Stimulated activated CD4-positive, alpha-beta T cell treated with anti-CD3 and anti-CD28 coated beads, Interleukin-12 subunit alpha, Interleukin-12 subunit beta, amount 100 ng/mL, for 24 hours (primary cell): ENCODE measurements around the gene CCL17.

ENCODE experiments used
- DNase-seq, 2 experiments: peaks; one replicate each; pipeline ENCODE4 v3.0.0-alpha.2; 2020; ENCODE audit warnings: low read depth in 2 of 2

CCL17 gene

GRCh38 chr16:57377080-57377841 is 27.3 kb upstream of the CCL17 start:
- peak in 1 of 2 experiments; percentile 11 for DNase-seq

DNA sequence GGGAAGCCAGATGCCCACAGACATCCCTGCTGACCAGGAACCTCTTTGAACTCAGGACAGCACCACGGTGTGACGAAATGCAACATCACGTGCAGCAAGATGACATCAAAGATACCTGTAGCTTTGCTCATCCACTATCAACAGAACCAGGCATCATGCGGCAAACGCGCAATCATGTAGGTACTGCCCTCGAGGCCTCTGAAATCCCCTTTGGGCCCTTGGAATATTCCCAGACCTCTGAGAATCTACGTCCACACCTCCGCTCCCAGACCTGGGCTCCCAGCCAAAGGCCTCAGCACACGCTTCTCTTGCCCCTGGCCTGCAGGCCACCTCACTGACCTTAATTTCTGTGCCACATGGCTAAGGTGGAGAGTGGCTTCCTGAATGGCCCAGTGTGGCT is 25.0 kb upstream of the CCL17 start:
- DNase-seq = no peak

GRCh38 chr16:57380671-57381462 is 23.7 kb upstream of the CCL17 start:
- DNase-seq = no peak

DNA sequence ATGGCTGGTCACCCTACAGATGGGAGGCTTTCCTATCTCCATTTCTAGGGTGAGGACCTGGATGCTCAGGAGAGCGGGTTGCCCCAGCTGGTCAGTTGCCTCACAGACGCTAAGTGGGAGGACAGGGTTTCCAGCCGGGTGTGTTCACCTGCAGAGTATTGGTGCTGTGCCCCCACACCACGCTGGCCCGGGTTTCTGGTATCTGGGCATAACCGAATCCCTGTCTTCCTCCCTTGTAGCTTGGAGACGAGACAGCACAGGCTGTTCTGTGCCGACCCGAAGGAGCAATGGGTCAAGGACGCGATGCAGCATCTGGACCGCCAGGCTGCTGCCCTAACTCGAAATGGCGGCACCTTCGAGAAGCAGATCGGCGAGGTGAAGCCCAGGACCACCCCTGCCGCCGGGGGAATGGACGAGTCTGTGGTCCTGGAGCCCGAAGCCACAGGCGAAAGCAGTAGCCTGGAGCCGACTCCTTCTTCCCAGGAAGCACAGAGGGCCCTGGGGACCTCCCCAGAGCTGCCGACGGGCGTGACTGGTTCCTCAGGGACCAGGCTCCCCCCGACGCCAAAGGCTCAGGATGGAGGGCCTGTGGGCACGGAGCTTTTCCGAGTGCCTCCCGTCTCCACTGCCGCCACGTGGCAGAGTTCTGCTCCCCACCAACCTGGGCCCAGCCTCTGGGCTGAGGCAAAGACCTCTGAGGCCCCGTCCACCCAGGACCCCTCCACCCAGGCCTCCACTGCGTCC is 22.6 kb upstream of the CCL17 start:
- DNase-seq = no peak

- no peak for DNase-seq
These were observed 21.9 kb upstream of the CCL17 start for GRCh38 chr16:57382535-57383275.

GRCh38 chr16:57383276-57384247 is 21.0 kb upstream of the CCL17 start:
- no peak for DNase-seq

DNA sequence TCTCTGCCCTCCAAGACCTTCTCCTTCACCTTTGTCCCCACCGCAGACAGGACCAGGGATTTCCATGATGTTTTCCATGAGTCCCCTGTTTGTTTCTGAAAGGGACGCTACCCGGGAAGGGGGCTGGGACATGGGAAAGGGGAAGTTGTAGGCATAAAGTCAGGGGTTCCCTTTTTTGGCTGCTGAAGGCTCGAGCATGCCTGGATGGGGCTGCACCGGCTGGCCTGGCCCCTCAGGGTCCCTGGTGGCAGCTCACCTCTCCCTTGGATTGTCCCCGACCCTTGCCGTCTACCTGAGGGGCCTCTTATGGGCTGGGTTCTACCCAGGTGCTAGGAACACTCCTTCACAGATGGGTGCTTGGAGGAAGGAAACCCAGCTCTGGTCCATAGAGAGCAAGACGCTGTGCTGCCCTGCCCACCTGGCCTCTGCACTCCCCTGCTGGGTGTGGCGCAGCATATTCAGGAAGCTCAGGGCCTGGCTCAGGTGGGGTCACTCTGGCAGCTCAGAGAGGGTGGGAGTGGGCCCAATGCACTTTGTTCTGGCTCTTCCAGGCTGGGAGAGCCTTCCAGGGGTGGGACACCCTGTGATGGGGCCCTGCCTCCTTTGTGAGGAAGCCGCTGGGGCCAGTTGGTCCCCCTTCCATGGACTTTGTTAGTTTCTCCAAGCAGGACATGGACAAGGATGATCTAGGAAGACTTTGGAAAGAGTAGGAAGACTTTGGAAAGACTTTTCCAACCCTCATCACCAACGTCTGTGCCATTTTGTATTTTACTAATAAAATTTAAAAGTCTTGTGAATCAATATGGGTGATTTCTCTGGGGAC is 20.1 kb upstream of the CCL17 start:
- no peak for DNase-seq

GRCh38 chr16:57385083-57385482 is 19.5 kb upstream of the CCL17 start:
- DNase-seq = no peak

GRCh38 chr16:57386381-57386951 is 18.1 kb upstream of the CCL17 start:
- no peak for DNase-seq

DNA sequence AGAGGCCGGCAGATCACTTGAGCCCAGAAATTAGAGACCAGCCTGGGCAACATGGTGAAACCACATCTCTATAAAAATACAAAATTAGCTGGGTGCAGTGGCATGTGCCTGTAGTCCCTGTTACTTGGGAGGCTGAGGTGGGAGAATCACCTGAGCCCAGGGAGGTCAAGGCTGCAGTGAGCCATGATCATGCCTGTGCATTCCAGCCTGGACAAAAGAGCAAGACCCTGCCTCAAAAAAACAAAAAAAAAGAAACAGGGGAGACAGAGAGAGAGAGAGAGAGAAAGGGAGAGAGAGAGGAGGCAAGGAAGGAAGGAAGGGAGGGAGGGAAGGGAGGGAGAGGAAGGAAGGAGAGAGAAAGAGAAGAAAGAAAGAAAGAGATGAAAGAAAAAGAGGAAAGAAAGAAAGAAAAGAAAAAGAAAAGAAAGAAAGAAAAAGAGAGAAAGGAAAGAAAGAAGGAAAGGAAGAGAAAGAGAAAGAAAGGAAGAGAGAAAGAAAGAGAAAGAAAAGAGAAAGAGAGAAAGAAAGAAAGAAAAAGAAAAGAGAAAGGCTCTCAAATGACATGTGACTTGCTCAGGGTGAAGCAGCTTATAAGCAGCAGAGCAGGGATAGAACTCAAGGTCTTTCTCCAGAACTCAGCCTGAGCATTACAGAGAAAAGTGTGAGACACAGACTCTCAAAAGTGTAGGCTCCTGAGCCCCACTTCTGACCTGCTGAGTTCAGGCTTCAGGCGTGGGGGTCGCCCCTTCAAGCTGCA is 16.8 kb upstream of the CCL17 start:
- DNase-seq = no peak

DNA sequence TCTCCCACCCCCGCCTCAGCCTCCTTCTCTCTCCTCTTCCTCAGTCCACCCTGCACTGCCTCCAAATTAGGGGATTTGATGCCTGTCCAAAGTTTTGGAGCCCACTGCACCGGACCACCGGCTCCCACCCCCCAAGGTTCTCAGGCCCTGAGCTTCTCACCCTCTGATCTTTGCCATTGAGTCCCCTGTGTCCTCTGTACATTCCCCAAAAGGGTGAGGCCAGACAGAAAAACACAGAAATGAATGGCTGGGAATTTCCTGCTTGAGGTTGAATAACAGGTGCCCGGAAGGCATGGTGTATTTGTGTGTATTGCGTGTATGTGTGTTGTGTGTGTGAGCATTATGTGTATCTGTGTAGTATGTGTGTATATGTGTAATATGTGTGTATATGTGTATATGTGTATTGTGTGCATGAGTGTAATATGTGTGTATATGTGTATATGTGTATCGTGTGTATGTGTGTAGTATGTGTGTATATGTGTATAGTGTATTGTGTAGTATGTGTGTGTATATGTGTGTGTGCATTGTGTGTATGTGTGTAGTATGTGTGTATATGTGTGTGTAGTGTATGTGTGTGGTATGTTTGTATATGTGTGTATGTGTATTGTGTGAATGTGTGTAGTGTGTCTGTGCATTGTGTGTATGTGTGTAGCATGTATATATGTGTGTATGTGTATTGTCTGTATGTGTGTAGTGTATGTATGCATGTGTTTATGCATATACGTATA is 16.0 kb upstream of the CCL17 start:
- no peak for DNase-seq

- no peak for DNase-seq
These were observed 15.5 kb upstream of the CCL17 start for GRCh38 chr16:57389087-57389468.

GRCh38 chr16:57390636-57391295 is 13.8 kb upstream of the CCL17 start:
- no peak for DNase-seq

DNA sequence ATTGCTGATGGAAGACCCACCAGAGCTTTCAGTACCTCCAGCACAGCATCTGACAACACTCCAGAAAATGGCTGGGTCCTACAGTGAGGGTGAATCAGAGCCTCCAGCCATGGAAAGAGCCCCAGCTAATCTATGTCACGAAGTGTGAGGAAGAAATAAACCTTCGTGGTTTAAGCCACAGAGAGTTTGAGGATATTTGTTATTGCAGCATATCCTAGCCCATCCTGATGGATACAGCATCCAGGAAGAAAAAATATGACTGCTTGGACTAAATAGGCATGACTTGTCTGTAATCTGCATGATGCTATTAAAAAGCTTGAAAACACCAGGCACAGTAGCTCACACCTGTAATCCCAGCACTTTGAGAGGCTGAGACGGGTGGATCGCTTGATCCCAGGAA is 13.3 kb upstream of the CCL17 start:
- no peak for DNase-seq

GRCh38 chr16:57391708-57392107 is 12.9 kb upstream of the CCL17 start:
- no peak for DNase-seq

DNA sequence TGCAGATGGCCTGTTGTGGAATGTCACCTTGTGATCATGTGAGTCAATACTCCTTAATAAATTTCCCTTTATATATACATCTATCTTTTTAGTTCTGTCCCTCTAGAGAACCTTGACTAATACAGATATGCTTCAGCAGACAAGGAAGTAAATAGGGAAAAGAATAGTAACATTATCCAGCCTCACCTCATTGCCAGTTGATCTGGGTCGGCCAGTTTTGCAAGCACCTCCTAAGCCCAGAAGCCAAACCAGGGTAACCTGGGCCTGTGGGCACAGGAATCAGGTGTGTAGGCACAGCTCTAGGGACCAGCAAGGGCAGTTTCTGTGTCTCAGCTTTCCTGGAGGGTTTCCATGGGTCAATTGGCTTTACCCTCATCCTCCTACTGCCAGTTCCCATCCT is 11.9 kb upstream of the CCL17 start:
- DNase-seq = no peak

GRCh38 chr16:57394444-57394843 is 10.1 kb upstream of the CCL17 start:
- DNase-seq = no peak
